OCI-LY7 (cell line): ENCODE results near the gene DOCK1. TPM values are rescaled to one million over a fixed set of nuclear protein-coding genes. Genes with fewer than 3 reads are reported as not detected.

Experiments
- BruUV-seq: library from RNA; stranded (reverse); fragments of 400-500 nt; replicated peaks from 2 replicates; lab custom pipeline; 2021; lab: Mats Ljungman, UMichigan
- CTCF ChIA-PET: fragments of 300-600 bp; sonication (Branson Sonifier 250); formaldehyde crosslinking; loops from one replicate; lab custom pipeline; 2022; ENCODE audit warnings: antibody characterized with exemption; ENCODE audit not compliant: unreplicated experiment; lab: Charles Lee
- POLR2A ChIA-PET: fragments of 300-600 bp; sonication (Branson Sonifier 250); formaldehyde crosslinking; loops from one replicate; lab custom pipeline; 2022; ENCODE audit warnings: antibody characterized with exemption; lab: Charles Lee
- DNase-seq: peaks from one replicate; pipeline ENCODE4 v3.0.0-alpha.2; 2015; ENCODE audit warnings: low spot score
- H2AFZ ChIP-seq: fragments of 200-600 bp; sonication (generic), shearing (Covaris generic); 2 replicates; pipeline ENCODE4 v1.6.1; 2014; ENCODE audit warnings: mild to moderate bottlenecking, antibody characterized with exemption, low read length, moderate library complexity
- H3K27ac ChIP-seq: fragments of 200-600 bp; sonication (generic); 2 replicates; pipeline ENCODE4 v1.5.1; 2014; ENCODE audit warnings: mixed run types, low read depth, mild to moderate bottlenecking, moderate library complexity, low read length, inconsistent platforms; ENCODE audit not compliant: poor library complexity, severe bottlenecking
- H3K36me3 ChIP-seq: fragments of 200-600 bp; sonication (generic); 2 replicates; pipeline ENCODE4 v1.6.1; 2014; ENCODE audit warnings: mild to moderate bottlenecking, antibody characterized with exemption, low read length, moderate library complexity, mixed read lengths; ENCODE audit not compliant: insufficient read depth
- H3K4me1 ChIP-seq: fragments of 200-600 bp; sonication (generic); 2 replicates; pipeline ENCODE4 v1.5.1; 2014; ENCODE audit warnings: mild to moderate bottlenecking, low read length; ENCODE audit not compliant: insufficient read depth, poor library complexity, severe bottlenecking
- H3K4me2 ChIP-seq: fragments of 200-600 bp; sonication (generic); 2 replicates; pipeline ENCODE4 v1.6.1; 2014; ENCODE audit warnings: mild to moderate bottlenecking, low read length
- H3K4me3 ChIP-seq: fragments of 200-600 bp; sonication (generic); 2 replicates; pipeline ENCODE4 v1.5.1; 2014; ENCODE audit warnings: mild to moderate bottlenecking, low read depth, low read length; ENCODE audit not compliant: poor library complexity, severe bottlenecking
- H3K79me2 ChIP-seq: fragments of 200-600 bp; sonication (generic); 2 replicates; pipeline ENCODE4 v1.6.1; 2016; ENCODE audit warnings: low read depth, mild to moderate bottlenecking, low read length, moderate library complexity, mixed read lengths; ENCODE audit not compliant: insufficient read depth
- H3K9me2 ChIP-seq: fragments of 200-600 bp; sonication (generic); 2 replicates; pipeline ENCODE4 v1.6.1; 2016; ENCODE audit warnings: mild to moderate bottlenecking, low read length, mixed read lengths; ENCODE audit not compliant: insufficient read depth
- H3K9me3 ChIP-seq: fragments of 200-600 bp; sonication (generic); 2 replicates; pipeline ENCODE4 v1.6.1; 2014; ENCODE audit warnings: mild to moderate bottlenecking, mixed run types, low read length, mixed read lengths
- H4K20me1 ChIP-seq: fragments of 200-600 bp; sonication (generic); 2 replicates; pipeline ENCODE4 v1.6.1; 2014; ENCODE audit warnings: mild to moderate bottlenecking, antibody characterized with exemption, low read length, moderate library complexity, mixed read lengths; ENCODE audit not compliant: insufficient read depth
- CTCF ChIP-seq: fragments of 200-600 bp; sonication (generic); conservative IDR thresholded peaks from 2 replicates; pipeline ENCODE4 v1.5.1; 2014; ENCODE audit warnings: mild to moderate bottlenecking, antibody characterized with exemption, low read length, moderate library complexity, mixed read lengths
- EZH2phosphoT487 ChIP-seq: fragments of 200-600 bp; sonication (generic); IDR thresholded peaks from 2 replicates; pipeline ENCODE4 v1.6.1; 2018; ENCODE audit warnings: low read depth, borderline replicate concordance, mild to moderate bottlenecking, mixed run types, antibody characterized with exemption, low read length, moderate library complexity, mixed read lengths
- intact Hi-C: fragments of 100-400 bp; cut with micrococcal nuclease; formaldehyde crosslinking; loops from one replicate; pipeline ENCODE4 v1.10.0; 2022; ENCODE audit not compliant: unreplicated experiment
- total RNA-seq, 2 experiments: library from RNA; depleted of rRNA in 1 of 2; stranded (reverse); fragments of >200 nt in 1 of 2; shearing (Covaris generic) in 1 of 2; gene quantifications; 2 replicates each; pipeline ENCODE4 v1.2.3, GENCODE V29; 2014 to 2022

DOCK1 gene
- total RNA-seq, 2 experiments from 2014 or later, result not detected

- intact Hi-C loops, result no loop called here
- ChIA-PET POLR2A (no interaction called here), CTCF (no interaction called here)
- TF ChIP-seq CTCF, result no peak
- no peak for TF ChIP-seq EZH2phosphoT487
- H2AFZ ChIP-seq, result no peak overlapping the region
- BruUV-seq, result no TSS peak
- H3K27ac ChIP-seq, result no peak overlapping the region
- no peaks in the 10 kb centered on the region for H3K79me2 ChIP-seq
- H3K4me1 ChIP-seq, result no peaks in the 10 kb centered on the region
- no peak overlapping the region for H3K4me2 ChIP-seq
- no peaks in the 10 kb centered on the region for H3K36me3 ChIP-seq
- DNase-seq, result no peak
- no peaks in the 10 kb centered on the region for H4K20me1 ChIP-seq
- H3K4me3 ChIP-seq, result no peak overlapping the region
- no peaks in the 10 kb centered on the region for H3K9me3 ChIP-seq
- no peaks in the 10 kb centered on the region for H3K9me2 ChIP-seq
Measured at GRCh38 chr10:127275272-127275671, 370.0 kb downstream of the DOCK1 start.

GRCh38 chr10:127275793-127276450 is 370.7 kb downstream of the DOCK1 start:
- H3K9me2 ChIP-seq, result no peaks in the 10 kb centered on the region
- H3K27ac ChIP-seq, result no peak overlapping the region
- DNase-seq, result no peak
- no peaks in the 10 kb centered on the region for H3K4me1 ChIP-seq
- H3K4me2 ChIP-seq, result no peak overlapping the region
- TF ChIP-seq CTCF (no peak), EZH2phosphoT487 (no peak)
- no peak overlapping the region for H2AFZ ChIP-seq
- no peaks in the 10 kb centered on the region for H4K20me1 ChIP-seq
- BruUV-seq, result no TSS peak
- no peaks in the 10 kb centered on the region for H3K9me3 ChIP-seq
- no peaks in the 10 kb centered on the region for H3K36me3 ChIP-seq
- intact Hi-C loops, result no loop called here
- ChIA-PET CTCF (no interaction called here), POLR2A (no interaction called here)
- H3K79me2 ChIP-seq, result no peaks in the 10 kb centered on the region
- H3K4me3 ChIP-seq, result no peak overlapping the region

GRCh38 chr10:127276794-127277462 is 371.7 kb downstream of the DOCK1 start:
- ChIA-PET CTCF (no interaction called here), POLR2A (no interaction called here)
- no peaks in the 10 kb centered on the region for H3K79me2 ChIP-seq
- no peak overlapping the region for H2AFZ ChIP-seq
- no peak overlapping the region for H3K4me3 ChIP-seq
- H3K9me2 ChIP-seq, result no peaks in the 10 kb centered on the region
- no TSS peak for BruUV-seq
- no peaks in the 10 kb centered on the region for H3K36me3 ChIP-seq
- TF ChIP-seq EZH2phosphoT487 (no peak), CTCF (no peak)
- H3K4me1 ChIP-seq, result no peaks in the 10 kb centered on the region
- DNase-seq, result no peak
- H3K9me3 ChIP-seq, result no peaks in the 10 kb centered on the region
- H3K27ac ChIP-seq, result no peak overlapping the region
- intact Hi-C loops, result no loop called here
- no peak overlapping the region for H3K4me2 ChIP-seq
- no peaks in the 10 kb centered on the region for H4K20me1 ChIP-seq
